Lung microvascular endothelial cell (primary cell): ENCODE results near the gene OBP2A. TPM values are rescaled to one million over a fixed set of nuclear protein-coding genes. Genes with fewer than 3 reads are reported as not detected.

Experiments used
- DNase-seq, 2 donors: peaks; one replicate each; pipeline versions ENCODE4 v3.0.0 to v3.0.0-alpha.2; 2010; ENCODE audit warnings: low read depth in 2 of 2
- total RNA-seq: library from RNA; depleted of rRNA; stranded (reverse); fragments of >200 nt; gene quantifications from 2 replicates; pipeline ENCODE4 v1.2.1, GENCODE V29; 2014

The OBP2A gene
- total RNA-seq, 1 donor from 2014 or later: not detected

DNA sequence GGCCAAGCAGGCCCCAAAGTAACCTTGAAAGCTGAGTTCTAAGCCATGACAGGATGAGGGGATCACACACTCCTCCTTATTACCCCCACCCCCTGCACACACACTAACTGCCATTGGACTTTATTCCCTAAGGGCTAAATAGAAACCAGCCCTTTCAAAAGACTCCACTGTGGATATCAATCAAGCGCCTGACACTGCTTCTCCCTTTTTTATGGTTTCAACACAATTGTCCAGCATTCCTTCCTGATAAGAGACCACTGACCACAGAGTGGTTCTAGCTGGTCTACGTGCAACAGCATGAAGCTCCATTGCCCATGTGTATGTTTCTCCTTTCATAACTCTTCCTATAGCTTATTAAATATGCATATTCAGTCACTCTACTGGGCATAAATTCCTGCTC, 50.3 kb downstream of the OBP2A start:
- no peak for DNase-seq

Other genes with a start within 250 kb of the OBP2A start
- gene PPP1R26, start 66.3 kb upstream of the OBP2A start, total RNA-seq: 8.3 and 9.7 TPM in 2 replicates
- gene MRPS2, start 45.4 kb upstream of the OBP2A start, total RNA-seq: 11.5 and 14.6 TPM in 2 replicates
- not detected in 2 replicates for gene LCN1, start 24.7 kb upstream of the OBP2A start, total RNA-seq
- not detected in 2 replicates for gene PAEP, start 15.6 kb downstream of the OBP2A start, total RNA-seq
- gene GLT6D1, start 93.4 kb downstream of the OBP2A start, total RNA-seq: not detected in 2 replicates
- not detected in 2 replicates for gene LCN9, start 117.2 kb downstream of the OBP2A start, total RNA-seq
- gene SOHLH1, start 153.4 kb downstream of the OBP2A start, total RNA-seq: not detected in 2 replicates
- gene KCNT1, start 156.1 kb downstream of the OBP2A start, total RNA-seq: under 0.01 TPM in 1 of 2 replicates, not detected in the other